ENCODE results near the gene ANKS1B.

The ANKS1B gene

DNA sequence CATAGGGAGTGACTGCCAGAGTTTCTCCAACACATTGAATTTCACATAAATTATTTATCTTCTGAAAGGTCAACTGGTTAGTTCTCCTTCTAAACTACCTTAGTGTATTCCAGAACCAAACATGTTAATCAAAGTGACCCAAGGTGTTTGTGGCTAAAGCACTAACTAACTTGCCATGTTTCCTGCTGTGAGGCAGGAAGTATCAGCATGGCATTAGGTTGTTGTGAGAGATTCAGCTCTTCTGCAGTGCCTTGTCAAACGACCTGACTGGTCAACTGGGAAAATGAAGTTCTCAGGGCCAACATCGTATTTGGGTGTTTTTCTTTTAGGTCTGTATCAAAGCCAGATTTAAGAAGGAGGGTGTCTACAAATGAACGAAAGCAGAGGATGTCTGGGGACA is 891.6 kb downstream of the ANKS1B start:
- in situ Hi-C loops (cut with MboI; ENCODE audit: low sequenced_read_pairs, unreplicated experiment) = no loop called here
- TF ChIP-seq, protein P1, sequence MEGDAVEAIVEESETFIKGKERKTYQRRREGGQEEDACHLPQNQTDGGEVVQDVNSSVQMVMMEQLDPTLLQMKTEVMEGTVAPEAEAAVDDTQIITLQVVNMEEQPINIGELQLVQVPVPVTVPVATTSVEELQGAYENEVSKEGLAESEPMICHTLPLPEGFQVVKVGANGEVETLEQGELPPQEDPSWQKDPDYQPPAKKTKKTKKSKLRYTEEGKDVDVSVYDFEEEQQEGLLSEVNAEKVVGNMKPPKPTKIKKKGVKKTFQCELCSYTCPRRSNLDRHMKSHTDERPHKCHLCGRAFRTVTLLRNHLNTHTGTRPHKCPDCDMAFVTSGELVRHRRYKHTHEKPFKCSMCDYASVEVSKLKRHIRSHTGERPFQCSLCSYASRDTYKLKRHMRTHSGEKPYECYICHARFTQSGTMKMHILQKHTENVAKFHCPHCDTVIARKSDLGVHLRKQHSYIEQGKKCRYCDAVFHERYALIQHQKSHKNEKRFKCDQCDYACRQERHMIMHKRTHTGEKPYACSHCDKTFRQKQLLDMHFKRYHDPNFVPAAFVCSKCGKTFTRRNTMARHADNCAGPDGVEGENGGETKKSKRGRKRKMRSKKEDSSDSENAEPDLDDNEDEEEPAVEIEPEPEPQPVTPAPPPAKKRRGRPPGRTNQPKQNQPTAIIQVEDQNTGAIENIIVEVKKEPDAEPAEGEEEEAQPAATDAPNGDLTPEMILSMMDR (IDR thresholded peaks at IDR 0.05; ENCODE audit: borderline replicate concordance, control extremely low read depth, extremely low read depth, insufficient read depth, missing control alignments) = no peak
- DNase-seq (ENCODE audit: low spot score) = no peak

DNA sequence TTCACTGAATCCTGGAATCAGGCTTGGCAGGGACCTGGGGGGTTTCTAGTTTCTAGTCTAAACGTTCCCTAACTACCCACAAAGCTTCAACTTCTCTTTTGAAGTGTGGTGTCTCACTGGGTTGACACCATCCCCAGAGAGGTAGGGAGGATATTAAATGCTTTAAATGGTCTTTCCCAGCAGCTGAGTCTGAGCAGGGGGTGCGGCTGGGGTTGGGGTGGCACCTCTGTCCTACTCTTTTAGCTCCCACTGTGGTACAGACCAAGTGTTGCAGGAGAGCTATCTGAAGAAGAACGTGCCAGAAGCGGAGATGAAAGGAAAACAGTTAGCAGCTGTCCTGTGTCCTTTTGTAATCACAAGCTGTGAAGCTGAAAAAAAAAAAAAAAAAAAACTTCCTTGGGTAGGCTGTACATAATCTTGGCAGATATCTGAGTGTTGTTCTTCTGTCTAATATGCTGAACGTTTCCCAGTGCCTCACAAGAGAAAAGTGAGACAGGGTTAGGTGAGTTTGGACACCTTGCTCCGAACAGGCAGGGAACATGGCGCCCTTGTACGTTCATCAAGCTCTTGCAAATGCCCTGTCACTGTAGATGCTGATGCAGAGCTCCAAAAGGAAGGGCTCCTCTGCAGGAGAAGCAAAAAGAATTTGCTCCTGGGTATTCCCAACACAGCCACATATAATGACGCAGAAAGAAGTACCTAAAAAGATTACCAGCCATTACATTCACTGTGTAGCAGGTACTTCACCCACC is 892.5 kb downstream of the ANKS1B start:
- TF ChIP-seq, protein P1 (IDR thresholded peaks at IDR 0.05; ENCODE audit: borderline replicate concordance, control extremely low read depth, extremely low read depth, insufficient read depth, missing control alignments) = no peak
- in situ Hi-C loops (cut with MboI; ENCODE audit: low sequenced_read_pairs, unreplicated experiment) = no loop called here
- no peak for DNase-seq (ENCODE audit: low spot score)

DNA sequence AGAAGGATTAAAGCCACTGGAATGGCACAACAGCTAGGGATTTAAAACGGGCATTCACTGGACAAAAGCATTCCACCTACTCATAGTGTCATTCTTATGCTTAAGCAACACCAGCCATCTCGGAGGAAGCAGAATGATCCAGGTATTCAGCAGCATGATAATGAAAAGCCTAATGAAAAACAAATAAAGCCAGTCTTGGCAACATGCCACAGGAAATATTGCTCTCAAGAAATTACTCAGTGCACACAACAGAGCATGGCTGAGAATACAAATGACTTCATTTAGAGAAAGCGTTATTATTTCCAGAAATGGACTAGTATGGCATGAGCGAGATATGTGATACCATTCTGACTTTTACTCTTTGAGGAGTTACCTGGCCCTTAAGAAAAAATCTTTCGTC is 897.5 kb downstream of the ANKS1B start:
- TF ChIP-seq, protein P1 (IDR thresholded peaks at IDR 0.05; ENCODE audit: borderline replicate concordance, control extremely low read depth, extremely low read depth, insufficient read depth, missing control alignments) = no peak
- in situ Hi-C loops (cut with MboI; ENCODE audit: low sequenced_read_pairs, unreplicated experiment) = no loop called here
- DNase-seq (ENCODE audit: low spot score) = no peak

DNA sequence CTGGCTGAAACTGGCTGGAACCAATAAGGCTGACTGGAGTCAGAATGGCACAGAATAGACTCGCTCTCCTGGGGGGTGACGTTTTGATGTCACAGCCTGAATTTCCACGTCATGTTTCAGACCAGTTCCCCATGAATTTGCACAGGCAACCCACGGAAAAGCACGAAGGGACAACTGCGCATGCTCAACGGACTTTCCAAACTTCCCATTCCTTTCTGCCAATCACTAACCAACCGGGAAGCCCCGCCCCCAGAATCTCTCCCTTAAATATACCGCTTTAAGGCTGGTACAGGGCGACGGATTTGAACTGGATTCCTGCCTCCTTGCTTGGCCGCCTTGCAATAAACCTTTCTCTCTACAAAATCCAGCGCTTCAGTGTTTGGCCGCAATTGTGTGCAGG is 904.9 kb downstream of the ANKS1B start:
- in situ Hi-C loops (cut with MboI; ENCODE audit: low sequenced_read_pairs, unreplicated experiment) = no loop called here
- TF ChIP-seq, protein P1 (IDR thresholded peaks at IDR 0.05; ENCODE audit: borderline replicate concordance, control extremely low read depth, extremely low read depth, insufficient read depth, missing control alignments) = no peak
- no peak for DNase-seq (ENCODE audit: low spot score)

DNA sequence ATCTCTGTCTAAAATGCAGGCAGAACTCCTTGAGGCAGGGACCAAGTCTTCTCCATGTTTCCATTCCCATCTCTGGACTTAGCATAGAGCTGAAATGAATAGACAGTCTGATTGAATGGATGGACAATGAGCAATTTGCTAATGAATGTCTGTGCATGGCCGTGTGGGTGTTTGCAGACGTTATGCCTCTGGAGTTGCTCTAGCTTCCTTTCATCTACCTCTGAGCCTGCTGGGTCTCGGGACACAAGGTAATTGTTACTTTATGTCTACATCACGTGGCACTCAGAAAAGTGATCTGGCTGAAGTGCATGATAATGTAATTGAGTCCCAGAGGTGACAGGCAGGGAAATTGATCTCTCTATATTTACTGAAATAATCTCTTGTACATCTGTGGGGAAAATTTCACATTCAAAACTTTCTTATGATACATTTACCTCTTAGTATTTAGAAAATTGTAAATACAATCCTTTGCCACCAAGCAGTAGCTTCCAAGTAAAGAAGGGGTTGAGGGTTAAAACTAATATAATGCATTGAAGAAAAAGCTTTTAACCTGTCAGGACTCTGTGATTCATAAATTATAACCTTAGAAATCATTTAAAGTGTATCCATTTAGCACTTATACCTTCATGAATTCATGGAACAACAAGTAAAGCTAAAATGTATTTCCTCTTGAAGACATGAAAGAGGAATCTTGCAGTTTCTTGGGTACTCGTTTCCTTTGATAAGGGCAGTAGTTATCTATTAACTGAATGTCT is 915.6 kb downstream of the ANKS1B start:
- in situ Hi-C loops (cut with MboI; ENCODE audit: low sequenced_read_pairs, unreplicated experiment) = no loop called here
- TF ChIP-seq, protein P1 (IDR thresholded peaks at IDR 0.05; ENCODE audit: borderline replicate concordance, control extremely low read depth, extremely low read depth, insufficient read depth, missing control alignments) = no peak
- DNase-seq (ENCODE audit: low spot score) = no peak

DNA sequence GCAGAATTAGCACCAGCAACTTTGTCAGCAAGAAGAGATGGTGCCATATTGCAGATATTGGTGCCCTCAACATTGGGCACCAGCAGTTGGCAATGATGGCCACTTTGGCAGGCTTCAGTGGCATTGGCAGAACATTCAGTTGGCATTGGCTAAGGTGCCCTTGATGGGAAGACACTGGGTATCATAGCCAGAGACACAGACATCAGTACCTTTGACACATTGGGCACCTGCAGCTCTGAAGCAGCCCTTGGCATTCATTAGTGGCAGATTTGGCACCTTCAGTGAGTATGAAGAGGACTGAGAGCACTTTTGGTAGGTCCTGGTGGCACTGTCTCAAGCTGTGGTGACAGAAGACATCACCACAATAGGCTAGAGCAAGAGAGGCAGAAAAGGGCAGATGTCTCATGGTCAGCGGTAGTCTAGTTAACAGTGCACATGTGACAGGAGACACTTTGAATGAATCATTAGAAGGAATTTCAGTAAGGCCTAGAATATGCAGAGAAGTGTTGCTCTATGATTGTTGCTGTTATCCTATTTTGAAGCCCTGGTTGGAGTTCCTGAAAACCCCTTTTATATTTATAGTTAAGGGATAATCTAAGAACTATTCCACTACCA is 917.5 kb downstream of the ANKS1B start:
- TF ChIP-seq, protein P1 (IDR thresholded peaks at IDR 0.05; ENCODE audit: borderline replicate concordance, control extremely low read depth, extremely low read depth, insufficient read depth, missing control alignments) = no peak
- in situ Hi-C loops (cut with MboI; ENCODE audit: low sequenced_read_pairs, unreplicated experiment) = no loop called here
- no peak for DNase-seq (ENCODE audit: low spot score)

All from GM13976 (cell line).